Regular cardiac myocyte (primary cell): Measurements from ENCODE around the gene ITSN1. TPM values are rescaled to one million over a fixed set of nuclear protein-coding genes. Genes with fewer than 3 reads are reported as not detected.

Experiments
- total RNA-seq: library from RNA; depleted of rRNA; stranded (reverse); fragments of >200 nt; gene quantifications from 2 replicates; pipeline ENCODE4 v1.2.3, GENCODE V29; 2014

ITSN1 gene
- 59.4 and 64.8 TPM in 2 replicates for total RNA-seq

DNA sequence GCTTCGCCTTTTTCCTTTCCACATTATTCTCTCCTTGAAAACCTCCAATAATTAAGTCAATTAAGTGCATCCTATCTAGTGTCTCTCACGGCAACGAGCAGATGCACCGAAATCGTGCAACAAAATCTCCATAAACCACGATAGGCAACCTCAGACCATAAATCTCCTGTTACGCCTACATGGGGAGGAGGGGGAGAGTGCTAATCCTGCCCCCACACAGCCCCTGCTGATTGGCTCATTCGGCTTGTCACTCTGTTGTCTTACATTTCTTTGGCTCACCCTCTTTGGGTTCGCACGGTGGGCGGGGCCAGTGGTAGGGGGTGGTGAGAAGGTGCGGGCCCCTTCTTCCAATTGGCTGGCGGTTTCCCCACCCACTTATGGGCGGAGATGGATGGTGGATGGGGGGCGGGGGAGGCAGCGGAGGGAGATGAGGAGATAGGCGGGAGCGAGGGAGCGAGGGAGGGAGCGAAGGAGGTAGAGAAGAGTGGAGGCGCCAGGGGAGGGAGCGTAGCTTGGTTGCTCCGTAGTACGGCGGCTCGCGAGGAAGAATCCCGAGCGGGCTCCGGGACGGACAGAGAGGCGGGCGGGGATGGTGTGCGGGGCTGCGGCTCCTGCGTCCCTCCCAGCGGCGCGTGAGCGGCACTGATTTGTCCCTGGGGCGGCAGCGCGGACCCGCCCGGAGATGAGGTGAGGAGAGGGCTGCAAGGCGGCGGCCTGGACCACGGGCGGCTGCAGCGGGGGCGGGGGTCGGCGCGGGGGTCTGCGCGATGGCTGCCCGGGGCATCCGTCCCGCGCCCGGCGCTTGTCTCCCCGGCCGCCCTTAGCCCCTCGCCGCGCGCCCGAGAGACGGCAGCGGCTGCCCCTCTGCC is at the start of gene ITSN1:
TSS of gene ITSN1 (plus strand) at position 475 of the 869 bp plus-strand sequence. CDS start 76,328 bp downstream, outside the sequence.

DNA sequence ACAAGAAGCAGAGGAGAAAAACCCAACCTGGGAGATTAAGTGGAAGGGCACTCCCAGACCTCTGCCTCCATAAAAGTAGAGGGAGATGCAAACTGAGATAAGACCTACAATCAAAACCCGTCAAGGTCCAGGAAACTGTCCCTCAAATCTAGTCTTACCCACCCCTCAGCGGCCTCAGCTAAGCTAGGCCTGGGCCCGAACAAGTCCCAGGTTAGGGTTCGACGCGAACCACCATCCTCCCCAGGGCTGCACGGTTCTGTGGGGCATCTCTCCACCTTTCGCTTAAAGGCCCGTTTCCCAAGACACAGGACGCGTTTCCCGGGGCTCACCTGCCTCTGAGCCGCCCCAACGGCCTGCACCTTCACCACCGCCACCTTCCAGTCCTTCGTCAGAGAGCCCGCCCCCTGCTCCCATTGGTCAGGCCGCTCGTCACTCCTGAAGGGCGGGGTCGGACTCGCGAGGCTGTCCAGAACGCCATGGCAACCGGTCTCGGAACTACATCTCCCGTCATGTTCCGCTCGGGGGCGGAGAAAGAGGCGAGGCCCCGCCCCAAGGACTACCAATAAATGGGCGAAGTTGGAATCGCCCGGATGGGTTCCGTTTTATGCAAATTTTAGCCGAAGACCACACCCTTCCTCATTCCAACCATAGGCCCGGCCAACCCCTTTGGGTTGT is 812 bp upstream of the ITSN1 start, which contains the start of gene CRYZL1:
TSS of gene CRYZL1 (minus strand) at position 390 of the 675 bp plus-strand sequence. CDS start 10,190 bp downstream, outside the sequence.

DNA sequence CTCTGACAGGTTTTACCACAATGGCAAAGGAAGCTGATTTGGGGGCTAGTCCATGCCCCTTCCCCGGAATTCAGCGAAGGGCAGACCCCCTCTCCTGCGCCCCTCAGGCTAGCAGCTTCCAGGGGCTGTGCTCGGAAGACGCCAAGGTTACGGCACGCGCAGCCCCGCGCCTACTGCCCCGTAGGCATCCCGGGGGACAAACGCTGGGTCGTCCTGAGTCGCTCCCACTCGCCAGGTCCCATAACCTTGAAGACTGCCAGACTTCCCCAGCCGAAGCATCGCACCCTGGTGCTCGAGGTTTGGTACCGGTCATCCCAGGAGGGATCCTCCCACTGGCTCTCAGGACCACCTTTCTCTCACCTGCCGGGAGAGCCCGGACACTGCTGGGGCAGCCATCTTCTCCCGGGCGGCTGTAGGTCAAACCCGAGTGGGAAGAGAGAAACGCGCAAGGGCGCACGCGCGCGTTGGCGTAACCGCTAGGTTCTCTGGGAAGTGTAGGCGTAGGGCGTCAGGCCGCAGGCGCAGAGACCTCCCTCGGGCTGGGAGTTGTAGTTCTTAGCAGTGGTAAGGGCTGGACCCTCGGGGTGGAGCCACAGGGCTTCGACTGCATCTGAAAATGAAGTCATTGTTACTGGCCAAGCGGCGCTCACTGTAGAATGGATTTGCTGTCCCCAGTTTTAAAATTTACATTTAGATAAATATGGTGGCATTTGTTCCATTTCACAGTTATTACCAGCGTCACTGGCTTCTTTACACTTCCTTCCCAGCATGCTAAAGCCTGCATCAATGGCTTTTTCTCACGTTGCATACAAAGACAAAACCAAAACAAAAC is 273.3 kb downstream of the ITSN1 start, which contains the start of gene ATP5PO:
TSS of gene ATP5PO (minus strand) at position 437 of the 832 bp plus-strand sequence. CDS start at position 396, 41 bp downstream.

Other genes with a start within 250 kb of the ITSN1 start
- gene IFNGR2, start 239.1 kb upstream of the ITSN1 start, total RNA-seq: 51.2 and 64.8 TPM in 2 replicates
- 33.0 and 56.7 TPM in 2 replicates for gene TMEM50B, start 162.5 kb upstream of the ITSN1 start, total RNA-seq
- gene DNAJC28, start 150.8 kb upstream of the ITSN1 start, total RNA-seq: 1.7 and 2.0 TPM in 2 replicates
- 53.0 and 132 TPM in 2 replicates for gene GART, start 100.4 kb upstream of the ITSN1 start, total RNA-seq
- gene SON, start 99.5 kb upstream of the ITSN1 start, total RNA-seq: 108 and 118 TPM in 2 replicates
- gene DONSON, start 53.8 kb upstream of the ITSN1 start, total RNA-seq: 15.2 and 24.2 TPM in 2 replicates
- gene CRYZL1, start 760 bp upstream of the ITSN1 start, total RNA-seq: 23.6 and 28.8 TPM in 2 replicates